ENCODE results near the gene DOCK4.

- TF ChIP-seq CTCF (IDR thresholded peaks at IDR 0.05) (no peak), POLR2A (IDR thresholded peaks at IDR 0.05) (no peak)
Observed at GRCh38 chr7:111873326-111873646, 332.9 kb downstream of the DOCK4 start.
